CD4-positive, alpha-beta T cell treated with Interleukin-17A for 1 hour (primary cell): ENCODE data around the gene DOCK2.

Source experiments
- DNase-seq: peaks from one replicate; pipeline ENCODE4 v3.0.0-alpha.2; 2020

Gene DOCK2

GRCh38 chr5:169695025-169695625 is 58.0 kb downstream of the DOCK2 start:
- DNase-seq, result no peak

- no peak for DNase-seq
These were observed 58.9 kb downstream of the DOCK2 start for GRCh38 chr5:169695919-169696490.

- no peak for DNase-seq
These were observed 59.8 kb downstream of the DOCK2 start for GRCh38 chr5:169696621-169697510.

GRCh38 chr5:169697511-169697890 is 60.4 kb downstream of the DOCK2 start:
- no peak for DNase-seq

- DNase-seq, result no peak
These were observed 60.9 kb downstream of the DOCK2 start for GRCh38 chr5:169697976-169698375.

GRCh38 chr5:169700611-169701010 is 63.5 kb downstream of the DOCK2 start:
- no peak for DNase-seq

GRCh38 chr5:169701910-169702451 is 64.9 kb downstream of the DOCK2 start:
- DNase-seq, result no peak

- no peak for DNase-seq
These were observed 65.8 kb downstream of the DOCK2 start for GRCh38 chr5:169702693-169703481.

GRCh38 chr5:169703813-169704212 is 66.7 kb downstream of the DOCK2 start:
- no peak for DNase-seq

GRCh38 chr5:169705322-169705721 is 68.2 kb downstream of the DOCK2 start:
- no peak for DNase-seq

- DNase-seq, result no peak
These were observed 69.0 kb downstream of the DOCK2 start for GRCh38 chr5:169706071-169706470.

- no peak for DNase-seq
These were observed 69.8 kb downstream of the DOCK2 start for GRCh38 chr5:169706758-169707450.

- no peak for DNase-seq
These were observed 70.6 kb downstream of the DOCK2 start for GRCh38 chr5:169707686-169708085.

GRCh38 chr5:169710675-169711074 is 73.6 kb downstream of the DOCK2 start:
- DNase-seq, result no peak

GRCh38 chr5:169711551-169712225 is 74.6 kb downstream of the DOCK2 start:
- DNase-seq, result no peak

- no peak for DNase-seq
These were observed 75.4 kb downstream of the DOCK2 start for GRCh38 chr5:169712428-169712827.

- DNase-seq, result no peak
These were observed 79.2 kb downstream of the DOCK2 start for GRCh38 chr5:169716287-169716686.

GRCh38 chr5:169717288-169717687 is 80.2 kb downstream of the DOCK2 start:
- no peak for DNase-seq

GRCh38 chr5:169719360-169720314 is 82.6 kb downstream of the DOCK2 start:
- no peak for DNase-seq

GRCh38 chr5:169721771-169722170 is 84.7 kb downstream of the DOCK2 start:
- no peak for DNase-seq
